ENCODE data around the gene CACHD1.

GRCh38 chr1:64458915-64459314 is 11.0 kb upstream of the CACHD1 start:
- no peak for TF ChIP-seq CTCF (IDR thresholded peaks at IDR 0.05; ENCODE audit: insufficient read depth, low read length)
- no peak for TF ChIP-seq REST (IDR thresholded peaks at IDR 0.05; ENCODE audit: insufficient replicate concordance, low read depth)
- no peak for TF ChIP-seq POLR2AphosphoS5 (IDR thresholded peaks at IDR 0.05; ENCODE audit: low read depth)

Data from HL-60 (cell line).